GM12874 (cell line): ENCODE results near the gene CTXN3.

Experiments
- CTCF ChIP-seq: IDR thresholded peaks from 2 replicates; pipeline ENCODE4 v1.5.1; 2011; ENCODE audit warnings: low read depth, mild to moderate bottlenecking, control low read depth, low read length, moderate library complexity; ENCODE audit not compliant: insufficient read depth

The CTXN3 gene

GRCh38 chr5:127702926-127703561 lies 54.2 kb downstream of the CTXN3 start, which contains the start of gene CCDC192:
Gene CCDC192, plus strand, starts transcription at chr5:127703391. Its CDS starts 55 bp downstream, at chr5:127703446.
- no peak for TF ChIP-seq CTCF

GRCh38 chr5:127705120-127705892 lies 56.4 kb downstream of the CTXN3 start:
- no peak for TF ChIP-seq CTCF

GRCh38 chr5:127706691-127707090 lies 57.8 kb downstream of the CTXN3 start:
- no peak for TF ChIP-seq CTCF

GRCh38 chr5:127707209-127707608 lies 58.3 kb downstream of the CTXN3 start:
- no peak for TF ChIP-seq CTCF
